Right atrium auricular region (tissue), 2 donors: Measurements from ENCODE around the gene FBXL4. TPM values are rescaled to one million over a fixed set of nuclear protein-coding genes. Genes with fewer than 3 reads are reported as not detected.

Experiments used
- DNase-seq: peaks from one replicate; pipeline ENCODE4 v3.0.0-alpha.2; 2019; ENCODE audit warnings: low spot score
- H3K27ac ChIP-seq, 2 donors: fragments of 200-600 bp; sonication (generic); 1 replicate in 1 of 2; 2 replicates in 1 of 2; pipeline ENCODE4 v1.5.1; 2016 to 2019
- H3K27me3 ChIP-seq, 2 donors: fragments of 200-600 bp; sonication (generic); one replicate each; pipeline versions ENCODE4 v1.5.1 to v1.6.0; 2017 to 2019
- H3K36me3 ChIP-seq: fragments of 200-600 bp; sonication (generic); one replicate; pipeline ENCODE4 v1.5.1; 2016
- H3K4me1 ChIP-seq, 2 donors: fragments of 200-600 bp; sonication (generic); one replicate each; pipeline versions ENCODE4 v1.5.1 to v1.6.0; 2017 to 2019
- H3K4me3 ChIP-seq, 2 donors: fragments of 200-600 bp; sonication (generic); 1 replicate in 1 of 2; 2 replicates in 1 of 2; pipeline ENCODE4 v1.5.1; 2017 to 2019; ENCODE audit warnings: mild to moderate bottlenecking in 1 of 2, moderate library complexity in 1 of 2
- H3K9me3 ChIP-seq, 2 donors: fragments of 200-600 bp; sonication (generic); one replicate each; pipeline ENCODE4 v1.5.1; 2019
- total RNA-seq, 2 donors: library from RNA; depleted of rRNA; stranded (reverse); fragments of >200 nt; gene quantifications; one replicate each; pipeline ENCODE4 v1.1.0, GENCODE V29; 2016
- TF ChIP-seq, protein P1 (sequence below), 2 donors: fragments of 200-600 bp; sonication (generic); IDR thresholded peaks; one replicate each; pipeline ENCODE4 v1.5.1; 2019; ENCODE audit warnings: antibody characterized with exemption in 2 of 2

The FBXL4 gene
- total RNA-seq, 2 donors from 2014 or later = 20.6 to 22.6 TPM

- DNase-seq = no peak
- Histone ChIP-seq H3K36me3 (no peaks in the 10 kb centered on the region), H3K4me3 (no peak overlapping the region), H3K27me3 (no peaks in the 10 kb centered on the region), H3K4me1 (no peaks in the 10 kb centered on the region), H3K9me3 (no peaks in the 10 kb centered on the region), H3K27ac (no peak overlapping the region)
- TF ChIP-seq, protein P1, sequence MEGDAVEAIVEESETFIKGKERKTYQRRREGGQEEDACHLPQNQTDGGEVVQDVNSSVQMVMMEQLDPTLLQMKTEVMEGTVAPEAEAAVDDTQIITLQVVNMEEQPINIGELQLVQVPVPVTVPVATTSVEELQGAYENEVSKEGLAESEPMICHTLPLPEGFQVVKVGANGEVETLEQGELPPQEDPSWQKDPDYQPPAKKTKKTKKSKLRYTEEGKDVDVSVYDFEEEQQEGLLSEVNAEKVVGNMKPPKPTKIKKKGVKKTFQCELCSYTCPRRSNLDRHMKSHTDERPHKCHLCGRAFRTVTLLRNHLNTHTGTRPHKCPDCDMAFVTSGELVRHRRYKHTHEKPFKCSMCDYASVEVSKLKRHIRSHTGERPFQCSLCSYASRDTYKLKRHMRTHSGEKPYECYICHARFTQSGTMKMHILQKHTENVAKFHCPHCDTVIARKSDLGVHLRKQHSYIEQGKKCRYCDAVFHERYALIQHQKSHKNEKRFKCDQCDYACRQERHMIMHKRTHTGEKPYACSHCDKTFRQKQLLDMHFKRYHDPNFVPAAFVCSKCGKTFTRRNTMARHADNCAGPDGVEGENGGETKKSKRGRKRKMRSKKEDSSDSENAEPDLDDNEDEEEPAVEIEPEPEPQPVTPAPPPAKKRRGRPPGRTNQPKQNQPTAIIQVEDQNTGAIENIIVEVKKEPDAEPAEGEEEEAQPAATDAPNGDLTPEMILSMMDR (IDR thresholded peaks at IDR 0.05) = no peak
These were observed 70.5 kb downstream of the FBXL4 start for GRCh38 chr6:98877250-98877649.

DNA sequence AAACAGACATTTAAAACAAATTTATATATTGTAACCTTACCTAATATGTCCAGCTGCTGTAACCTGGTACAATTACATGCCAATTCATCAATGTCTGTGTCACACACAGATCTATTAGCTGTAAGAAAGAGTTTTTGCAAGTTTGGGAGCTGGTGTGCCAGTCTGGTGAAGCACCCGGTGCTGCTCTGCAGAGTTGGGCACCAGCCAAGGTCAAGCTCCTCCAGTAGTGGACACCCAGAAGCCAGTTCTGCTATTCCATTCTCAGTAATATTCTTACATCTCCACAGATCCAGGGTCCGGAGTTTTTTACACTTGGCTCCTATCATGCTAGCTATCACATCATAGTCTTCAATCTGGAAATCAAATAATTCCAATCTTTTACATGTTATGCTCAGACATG, 72.4 kb downstream of the FBXL4 start:
- no peaks in the 10 kb centered on the region for H3K27me3 ChIP-seq
- H3K4me1 ChIP-seq = no peaks in the 10 kb centered on the region
- no peak for DNase-seq
- H3K36me3 ChIP-seq = no peaks in the 10 kb centered on the region
- TF ChIP-seq, protein P1 (IDR thresholded peaks at IDR 0.05) = no peak
- H3K4me3 ChIP-seq = no peak overlapping the region
- no peaks in the 10 kb centered on the region for H3K9me3 ChIP-seq
- H3K27ac ChIP-seq = no peak overlapping the region

- H3K36me3 ChIP-seq = no peaks in the 10 kb centered on the region
- H3K9me3 ChIP-seq = no peaks in the 10 kb centered on the region
- no peak overlapping the region for H3K4me3 ChIP-seq
- no peaks in the 10 kb centered on the region for H3K4me1 ChIP-seq
- no peak overlapping the region for H3K27ac ChIP-seq
- TF ChIP-seq, protein P1 (IDR thresholded peaks at IDR 0.05) = no peak
- no peak for DNase-seq
- no peaks in the 10 kb centered on the region for H3K27me3 ChIP-seq
These were observed 75.9 kb downstream of the FBXL4 start for GRCh38 chr6:98871821-98872220.

DNA sequence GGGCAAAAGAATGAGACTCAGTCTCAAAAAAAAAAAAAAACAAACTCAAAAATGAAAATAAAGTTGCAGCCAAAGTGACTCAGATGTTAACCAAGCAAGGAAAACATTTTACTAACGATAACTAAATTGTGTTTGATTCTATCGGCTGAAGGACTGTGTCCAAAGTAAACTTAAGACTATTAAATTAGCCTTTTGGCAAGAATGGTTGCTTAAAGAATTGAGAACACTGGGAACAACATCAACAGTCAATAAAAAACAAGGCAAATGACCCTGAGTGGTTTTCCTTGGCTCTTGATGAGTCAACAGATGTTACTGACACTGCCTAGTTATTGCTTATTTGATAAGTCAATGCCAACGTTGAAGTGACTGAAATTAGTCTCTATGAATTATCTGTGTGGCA, 76.7 kb downstream of the FBXL4 start:
- H3K9me3 ChIP-seq = no peaks in the 10 kb centered on the region
- H3K4me3 ChIP-seq = no peak overlapping the region
- TF ChIP-seq, protein P1 (IDR thresholded peaks at IDR 0.05) = no peak
- DNase-seq = no peak
- H3K27me3 ChIP-seq = no peaks in the 10 kb centered on the region
- no peaks in the 10 kb centered on the region for H3K36me3 ChIP-seq
- no peak overlapping the region for H3K27ac ChIP-seq
- no peaks in the 10 kb centered on the region for H3K4me1 ChIP-seq

GRCh38 chr6:98864497-98864896, 83.2 kb downstream of the FBXL4 start:
- Histone ChIP-seq H3K27me3 (no peaks in the 10 kb centered on the region), H3K4me1 (no peaks in the 10 kb centered on the region), H3K4me3 (no peak overlapping the region), H3K27ac (no peak overlapping the region), H3K9me3 (no peaks in the 10 kb centered on the region), H3K36me3 (no peaks in the 10 kb centered on the region)
- TF ChIP-seq, protein P1 (IDR thresholded peaks at IDR 0.05) = no peak
- no peak for DNase-seq

- H3K27ac ChIP-seq = no peak overlapping the region
- peak overlapping the region in 1 of 2 donors; percentile 36 for H3K4me3 ChIP-seq
- no peak for DNase-seq
- H3K4me1 ChIP-seq = peaks cover 0 to 35% of the 10 kb centered on the region in 2 donors
- H3K36me3 ChIP-seq = no peaks in the 10 kb centered on the region
- TF ChIP-seq, protein P1 (IDR thresholded peaks at IDR 0.05) = no peak
- H3K27me3 ChIP-seq = peaks cover 9 to 16% of the 10 kb centered on the region in 2 donors
- H3K9me3 ChIP-seq = no peaks in the 10 kb centered on the region
These were observed 99.1 kb downstream of the FBXL4 start for GRCh38 chr6:98848539-98849242.
